Fibroblast of pulmonary artery (primary cell): ENCODE measurements around the gene STARD3.
A peak's percentile ranks its signal among the peaks of the same experiment; 100 is the strongest.
"Not testable (repeated sequence)": the region's sequence is repeated elsewhere in the genome, so short reads cannot be mapped to it uniquely, and the experiment has no call there.

Source experiments
- DNase-seq: peaks from one replicate; pipeline ENCODE4 v3.0.0-alpha.2; 2010; ENCODE audit warnings: low read depth
- H3K4me3 ChIP-seq: replicated peaks from 2 replicates; pipeline ENCODE4 v1.5.1; 2011; ENCODE audit warnings: low read depth, mild to moderate bottlenecking, control low read depth, low read length, moderate library complexity
- TF ChIP-seq, protein P1 (sequence below): IDR thresholded peaks from 2 replicates; pipeline ENCODE4 v1.5.1; 2011; ENCODE audit warnings: mild to moderate bottlenecking, control low read depth, low read length, inconsistent platforms; ENCODE audit errors: missing control alignments

STARD3 gene

DNA sequence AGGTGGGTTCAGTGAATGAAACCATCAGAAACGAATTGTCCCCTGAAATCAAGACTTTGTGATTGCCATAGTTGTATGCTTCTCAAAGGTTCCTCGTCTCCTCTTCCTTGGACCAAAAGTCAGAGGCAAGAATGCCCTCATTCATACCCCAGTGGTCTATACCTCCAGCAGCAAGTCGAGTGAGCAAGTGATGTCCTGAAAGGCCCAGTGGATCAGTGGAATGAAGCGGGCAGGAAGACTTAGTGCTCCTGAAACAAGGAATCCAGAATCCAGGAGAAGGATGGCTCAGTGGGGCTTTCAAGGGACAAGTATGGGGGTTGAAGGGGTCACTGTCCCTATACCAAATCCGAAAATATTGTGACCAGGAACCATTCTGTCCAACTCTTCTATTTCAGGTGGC lies 57.6 kb downstream of the STARD3 start:
- no peak for DNase-seq
- TF ChIP-seq, protein P1, sequence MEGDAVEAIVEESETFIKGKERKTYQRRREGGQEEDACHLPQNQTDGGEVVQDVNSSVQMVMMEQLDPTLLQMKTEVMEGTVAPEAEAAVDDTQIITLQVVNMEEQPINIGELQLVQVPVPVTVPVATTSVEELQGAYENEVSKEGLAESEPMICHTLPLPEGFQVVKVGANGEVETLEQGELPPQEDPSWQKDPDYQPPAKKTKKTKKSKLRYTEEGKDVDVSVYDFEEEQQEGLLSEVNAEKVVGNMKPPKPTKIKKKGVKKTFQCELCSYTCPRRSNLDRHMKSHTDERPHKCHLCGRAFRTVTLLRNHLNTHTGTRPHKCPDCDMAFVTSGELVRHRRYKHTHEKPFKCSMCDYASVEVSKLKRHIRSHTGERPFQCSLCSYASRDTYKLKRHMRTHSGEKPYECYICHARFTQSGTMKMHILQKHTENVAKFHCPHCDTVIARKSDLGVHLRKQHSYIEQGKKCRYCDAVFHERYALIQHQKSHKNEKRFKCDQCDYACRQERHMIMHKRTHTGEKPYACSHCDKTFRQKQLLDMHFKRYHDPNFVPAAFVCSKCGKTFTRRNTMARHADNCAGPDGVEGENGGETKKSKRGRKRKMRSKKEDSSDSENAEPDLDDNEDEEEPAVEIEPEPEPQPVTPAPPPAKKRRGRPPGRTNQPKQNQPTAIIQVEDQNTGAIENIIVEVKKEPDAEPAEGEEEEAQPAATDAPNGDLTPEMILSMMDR = no peak
- H3K4me3 ChIP-seq = no peak overlapping the region

DNA sequence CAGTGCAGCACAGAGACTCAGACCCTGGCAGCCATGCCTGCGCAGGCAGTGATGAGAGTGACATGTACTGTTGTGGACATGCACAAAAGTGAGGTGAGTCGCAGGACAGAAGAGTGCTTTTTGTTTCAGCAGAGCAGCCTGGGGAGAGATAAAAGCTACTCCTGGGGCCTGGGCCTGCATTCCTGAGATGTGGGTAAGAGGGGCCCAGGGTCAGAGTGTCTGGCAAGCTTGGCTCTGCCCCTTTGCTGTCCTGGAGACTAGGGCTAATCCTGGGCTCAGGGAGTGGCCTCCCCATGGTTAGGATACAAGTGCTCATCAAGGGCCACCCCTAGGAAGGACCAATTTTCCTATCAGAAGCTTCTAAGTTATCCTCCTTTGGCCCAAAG lies 58.1 kb downstream of the STARD3 start:
- TF ChIP-seq, protein P1 = no peak
- no peak for DNase-seq
- no peak overlapping the region for H3K4me3 ChIP-seq

DNA sequence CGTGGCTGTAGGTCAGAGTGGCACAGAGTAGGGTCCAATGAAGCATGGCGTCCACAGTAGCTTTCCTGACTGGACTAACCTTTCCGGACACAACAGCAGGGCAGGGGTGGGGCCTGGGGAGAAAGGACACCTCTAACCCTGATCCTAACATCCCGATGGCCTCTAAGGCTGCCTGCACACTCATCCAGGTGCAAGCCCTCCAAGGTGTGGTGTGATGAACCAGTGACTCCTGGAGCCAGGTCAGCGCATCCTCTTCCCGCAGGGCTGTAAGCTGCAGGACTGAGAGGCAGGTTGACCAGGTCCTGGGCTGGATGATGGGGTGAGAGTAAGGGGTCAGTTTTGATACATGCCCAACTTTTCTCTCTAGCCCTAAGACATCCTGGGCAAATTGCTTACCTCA lies 59.8 kb downstream of the STARD3 start:
- TF ChIP-seq, protein P1 = no peak
- no peak overlapping the region for H3K4me3 ChIP-seq
- DNase-seq = no peak

- DNase-seq = no peak
- TF ChIP-seq, protein P1 = no peak
- no peak overlapping the region for H3K4me3 ChIP-seq
Measured at GRCh38 chr17:39697961-39698360, 61.0 kb downstream of the STARD3 start.

DNA sequence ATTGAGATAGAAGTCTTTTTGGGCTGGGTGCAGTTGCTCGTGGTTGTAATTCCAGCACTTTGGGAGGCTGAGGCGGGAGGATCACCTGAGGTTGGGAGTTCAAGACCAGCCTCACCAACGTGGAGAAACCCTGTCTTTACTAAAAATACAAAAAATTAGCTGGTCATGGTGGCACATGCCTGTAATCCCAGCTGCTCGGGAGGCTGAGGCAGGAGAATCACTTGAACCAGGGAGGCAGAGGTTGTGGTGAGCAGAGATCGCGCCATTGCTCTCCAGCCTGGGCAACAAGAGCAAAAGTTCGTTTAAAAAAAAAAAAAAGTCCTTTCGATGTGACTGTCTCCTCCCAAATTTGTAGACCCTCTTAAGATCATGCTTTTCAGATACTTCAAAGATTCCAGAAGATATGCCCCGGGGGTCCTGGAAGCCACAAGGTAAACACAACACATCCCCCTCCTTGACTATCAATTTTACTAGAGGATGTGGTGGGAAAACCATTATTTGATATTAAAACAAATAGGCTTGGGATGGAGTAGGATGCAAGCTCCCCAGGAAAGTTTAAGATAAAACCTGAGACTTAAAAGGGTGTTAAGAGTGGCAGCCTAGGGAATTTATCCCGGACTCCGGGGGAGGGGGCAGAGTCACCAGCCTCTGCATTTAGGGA lies 62.3 kb downstream of the STARD3 start:
- DNase-seq = not testable (repeated sequence)
- H3K4me3 ChIP-seq = peak overlapping the region; percentile 75

GRCh38 chr17:39699818-39700147 lies 62.8 kb downstream of the STARD3 start, which contains the start of gene ERBB2:
TSS of gene ERBB2 (plus strand) at chr17:39700064. CDS start at chr17:39700239, 175 bp downstream.
- DNase-seq = peak; percentile 79
- TF ChIP-seq, protein P1 = no peak
- peak within 1 kb of the TSS; percentile 75 for H3K4me3 ChIP-seq

DNA sequence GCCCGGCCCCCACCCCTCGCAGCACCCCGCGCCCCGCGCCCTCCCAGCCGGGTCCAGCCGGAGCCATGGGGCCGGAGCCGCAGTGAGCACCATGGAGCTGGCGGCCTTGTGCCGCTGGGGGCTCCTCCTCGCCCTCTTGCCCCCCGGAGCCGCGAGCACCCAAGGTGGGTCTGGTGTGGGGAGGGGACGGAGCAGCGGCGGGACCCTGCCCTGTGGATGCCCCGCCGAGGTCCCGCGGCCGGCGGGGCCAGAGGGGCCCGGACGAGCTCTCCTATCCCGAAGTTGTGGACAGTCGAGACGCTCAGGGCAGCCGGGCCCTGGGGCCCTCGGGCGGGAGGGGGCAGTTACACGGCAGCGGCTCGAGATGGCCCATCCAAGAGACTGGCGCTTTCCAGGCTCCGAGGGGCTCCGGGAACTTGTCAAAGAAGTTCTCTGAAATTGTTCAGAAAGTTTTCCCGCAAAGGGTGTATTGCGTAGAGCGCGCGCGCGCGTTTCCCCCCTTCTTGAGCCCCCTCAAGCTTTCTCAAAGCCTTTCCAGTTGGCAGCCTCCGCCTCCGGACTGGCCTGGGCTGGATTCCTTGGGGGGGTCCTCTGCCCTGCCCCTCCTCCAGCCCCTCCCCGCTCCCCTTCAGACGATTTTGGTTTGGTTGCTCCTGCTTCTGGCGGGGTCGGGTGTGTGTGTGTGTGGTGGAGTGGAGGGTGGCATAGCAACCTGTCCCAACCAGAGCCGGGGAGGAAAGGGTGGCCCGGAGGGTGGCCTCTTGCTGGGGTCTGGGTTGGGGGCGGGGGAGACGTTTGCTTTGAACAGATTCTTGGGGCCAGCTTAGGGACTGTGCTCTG lies 63.4 kb downstream of the STARD3 start:
- peak; percentile 24 for DNase-seq
- TF ChIP-seq, protein P1 = no peak

More for the DNA sequence above, 63.4 kb downstream of the STARD3 start:
- H3K4me3 ChIP-seq = peak overlapping the region; percentile 75
